ENCODE measurements around the gene CYB5R2.

CYB5R2 gene

GRCh38 chr11:7655253-7656217 is 17.8 kb downstream of the CYB5R2 start:
- POLR2A ChIA-PET: no interaction called here
- CTCF ChIA-PET: interaction anchor here (1.0 to 3.1 kb wide), 4 partner anchors 8 to 40 kb away, joined by 3 to 21 read pairs (median 5); no protein-coding TSS in a partner anchor
- TF ChIP-seq CTCF (IDR thresholded peaks at IDR 0.05; ENCODE audit: control extremely low read depth, extremely low read depth, low read depth, missing control alignments): no peak
- no peak for DNase-seq (ENCODE audit: extremely low spot score)

GRCh38 chr11:7654195-7654705 is 19.1 kb downstream of the CYB5R2 start:
- no peak for DNase-seq (ENCODE audit: extremely low spot score)
- TF ChIP-seq CTCF (IDR thresholded peaks at IDR 0.05; ENCODE audit: control extremely low read depth, extremely low read depth, low read depth, missing control alignments): no peak
- CTCF ChIA-PET: interaction anchor here (1.0 to 4.5 kb wide), 3 partner anchors 12 to 41 kb away, joined by 3 to 25 read pairs (median 5); no protein-coding TSS in a partner anchor
- POLR2A ChIA-PET: no interaction called here

- no peak for DNase-seq (ENCODE audit: extremely low spot score)
- CTCF ChIA-PET: interaction anchor here (1.0 to 4.5 kb wide), 2 partner anchors 9 to 15 kb away, joined by 3 to 25 read pairs; no protein-coding TSS in a partner anchor
- POLR2A ChIA-PET: no interaction called here
- TF ChIP-seq CTCF (IDR thresholded peaks at IDR 0.05; ENCODE audit: control extremely low read depth, extremely low read depth, low read depth, missing control alignments): no peak
These were observed 21.6 kb downstream of the CYB5R2 start for GRCh38 chr11:7651700-7652099.

- POLR2A ChIA-PET: no interaction called here
- CTCF ChIA-PET: interaction anchor here (4.5 kb wide), 1 partner anchor 15 kb away, joined by 25 read pairs; no protein-coding TSS in a partner anchor
- TF ChIP-seq CTCF (IDR thresholded peaks at IDR 0.05; ENCODE audit: control extremely low read depth, extremely low read depth, low read depth, missing control alignments): no peak
- DNase-seq (ENCODE audit: extremely low spot score): no peak
These were observed 22.2 kb downstream of the CYB5R2 start for GRCh38 chr11:7651140-7651551.

GRCh38 chr11:7648264-7648663 is 25.0 kb downstream of the CYB5R2 start:
- POLR2A ChIA-PET: no interaction called here
- no peak for TF ChIP-seq CTCF (IDR thresholded peaks at IDR 0.05; ENCODE audit: control extremely low read depth, extremely low read depth, low read depth, missing control alignments)

GRCh38 chr11:7646866-7647265 is 26.4 kb downstream of the CYB5R2 start:
- no peak for TF ChIP-seq CTCF (IDR thresholded peaks at IDR 0.05; ENCODE audit: control extremely low read depth, extremely low read depth, low read depth, missing control alignments)
- DNase-seq (ENCODE audit: extremely low spot score): no peak
- POLR2A ChIA-PET: no interaction called here
- CTCF ChIA-PET: interaction anchor here (1.5 to 1.8 kb wide), 3 partner anchors 23 to 139 kb away, joined by 3 to 5 read pairs (median 4); no protein-coding TSS in a partner anchor

More at GRCh38 chr11:7648264-7648663, 25.0 kb downstream of the CYB5R2 start:
- CTCF ChIA-PET: interaction anchor here (0.9 to 1.9 kb wide), 6 partner anchors 8 to 24 kb away, joined by 3 to 7 read pairs (median 5); no protein-coding TSS in a partner anchor
- DNase-seq (ENCODE audit: extremely low spot score): no peak
